Measurements from ENCODE around the gene DKC1.
"Not testable (repeated sequence)": the region's sequence is repeated elsewhere in the genome, so short reads cannot be mapped to it uniquely, and the experiment has no call there.

Gene DKC1

GRCh38 chrX:154793084-154793795, 30.6 kb downstream of the DKC1 start:
- no peak for DNase-seq

GRCh38 chrX:154795016-154795415, 32.4 kb downstream of the DKC1 start:
- no peak for DNase-seq

- no peak for DNase-seq
These were observed 34.3 kb downstream of the DKC1 start for GRCh38 chrX:154797006-154797405.

GRCh38 chrX:154799556-154800348, 37.1 kb downstream of the DKC1 start:
- no peak for DNase-seq

GRCh38 chrX:154800478-154801210, 38.0 kb downstream of the DKC1 start:
- DNase-seq, result no peak

- DNase-seq, result no peak
These were observed 40.3 kb downstream of the DKC1 start for GRCh38 chrX:154802947-154803346.

- DNase-seq, result no peak
These were observed 41.7 kb downstream of the DKC1 start for GRCh38 chrX:154804261-154804956.

- peak; percentile 64 for DNase-seq
These were observed 42.5 kb downstream of the DKC1 start, which contains the start of gene MPP1 for GRCh38 chrX:154804957-154805695. Gene MPP1 (minus strand): TSS chrX:154805485. CDS start chrX:154805373, 112 bp downstream.

GRCh38 chrX:154805696-154806091, 43.0 kb downstream of the DKC1 start:
- DNase-seq, result peak; percentile 20

GRCh38 chrX:154806837-154807501, 44.3 kb downstream of the DKC1 start:
- DNase-seq, result no peak

GRCh38 chrX:154809939-154810665, 47.4 kb downstream of the DKC1 start:
- DNase-seq, result no peak

- no peak for DNase-seq
These were observed 49.9 kb downstream of the DKC1 start for GRCh38 chrX:154812341-154813101.

- DNase-seq, result no peak
These were observed 51.1 kb downstream of the DKC1 start for GRCh38 chrX:154813801-154814200.

- no peak for DNase-seq
These were observed 52.7 kb downstream of the DKC1 start for GRCh38 chrX:154815274-154815818.

- DNase-seq, result not testable (repeated sequence)
These were observed 53.7 kb downstream of the DKC1 start for GRCh38 chrX:154816326-154816898.

GRCh38 chrX:154817048-154817618, 54.5 kb downstream of the DKC1 start:
- DNase-seq, result not testable (repeated sequence)

- no peak for DNase-seq
These were observed 56.5 kb downstream of the DKC1 start for GRCh38 chrX:154818916-154819770.

Measured in fibroblast of skin of abdomen (primary cell).